Occipital lobe (tissue), 2 donors: ENCODE results near the gene PDE3A. TPM values are rescaled to one million over a fixed set of nuclear protein-coding genes. Genes with fewer than 3 reads are reported as not detected.
"Not testable (repeated sequence)": the region's sequence is repeated elsewhere in the genome, so short reads cannot be mapped to it uniquely, and the experiment has no call there.

Experiments used
- DNase-seq: peaks from one replicate; lab custom pipeline; 2025; lab: John Stamatoyannopoulos, UW
- total RNA-seq: library from RNA; depleted of rRNA; stranded (reverse); fragments of >200 nt; gene quantifications from one replicate; pipeline ENCODE4 v1.2.3, GENCODE V29; 2014

PDE3A gene
- total RNA-seq, 1 donor from 2014 or later: 7.8 TPM

DNA sequence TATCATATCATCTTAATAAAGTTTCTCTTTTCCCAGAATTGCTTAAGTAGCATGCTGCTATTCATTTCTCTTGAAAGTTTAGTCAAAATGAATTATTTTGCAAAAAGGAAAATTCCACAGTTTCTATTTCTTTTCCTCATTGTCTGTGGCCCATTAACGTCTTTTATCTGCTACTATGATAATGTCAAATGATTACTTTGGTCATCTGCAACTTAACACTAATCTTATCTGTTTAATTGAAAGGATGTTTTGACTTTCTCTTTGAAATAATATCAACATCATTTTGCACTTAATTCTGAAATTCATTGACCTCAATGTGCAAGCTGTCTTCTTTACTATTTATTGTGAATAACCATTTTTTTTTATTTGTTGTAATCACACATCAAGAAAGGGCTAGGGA is 180.3 kb downstream of the PDE3A start:
- no peak for DNase-seq

DNA sequence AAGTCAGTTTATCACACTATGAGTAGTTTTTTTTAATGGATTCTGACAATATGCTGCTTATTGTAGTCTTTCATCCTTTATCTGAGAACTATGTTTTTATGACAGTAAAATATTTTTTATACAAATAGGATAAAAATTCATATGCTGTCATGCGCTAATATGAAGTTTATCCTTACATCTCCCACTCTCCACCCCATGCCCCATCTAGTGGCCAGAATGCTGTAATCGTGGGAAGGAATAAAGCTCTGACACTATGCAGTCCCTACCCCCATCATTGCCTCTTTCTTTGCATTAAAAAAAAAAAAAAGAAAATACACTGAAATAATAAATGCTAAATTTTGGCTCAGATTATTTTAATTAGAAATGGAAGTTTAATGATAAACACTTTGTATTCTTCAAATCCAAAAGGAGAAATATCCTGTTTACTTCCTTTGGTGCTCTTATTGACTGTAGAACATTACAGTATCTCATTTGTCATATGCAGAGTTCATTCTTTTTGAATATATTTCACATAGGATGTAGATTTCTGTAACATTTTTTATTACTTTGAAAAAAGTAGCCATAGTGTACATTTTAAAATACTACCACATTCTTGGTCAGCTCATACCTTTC is 180.9 kb downstream of the PDE3A start:
- DNase-seq: no peak

DNA sequence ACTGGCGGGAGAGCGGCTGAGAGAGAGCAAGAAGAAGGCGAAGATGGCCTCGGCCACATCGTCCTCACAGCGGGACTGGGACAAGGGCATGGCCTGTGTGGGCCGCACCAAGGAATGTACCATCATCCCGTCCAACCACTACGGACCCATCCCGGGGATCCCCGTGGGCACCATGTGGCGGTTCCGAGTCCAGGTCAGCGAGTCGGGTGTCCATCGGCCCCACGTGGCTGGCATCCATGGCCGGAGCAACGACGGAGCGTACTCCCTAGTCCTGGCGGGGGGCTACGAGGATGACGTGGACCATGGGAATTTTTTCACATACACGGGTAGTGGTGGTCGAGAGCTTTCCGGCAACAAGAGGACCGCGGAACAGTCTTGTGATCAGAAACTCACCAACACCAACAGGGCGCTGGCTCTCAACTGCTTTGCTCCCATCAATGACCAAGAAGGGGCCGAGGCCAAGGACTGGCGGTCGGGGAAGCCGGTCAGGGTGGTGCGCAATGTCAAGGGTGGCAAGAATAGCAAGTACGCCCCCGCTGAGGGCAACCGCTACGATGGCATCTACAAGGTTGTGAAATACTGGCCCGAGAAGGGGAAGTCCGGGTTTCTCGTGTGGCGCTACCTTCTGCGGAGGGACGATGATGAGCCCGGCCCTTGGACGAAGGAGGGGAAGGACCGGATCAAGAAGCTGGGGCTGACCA is 183.6 kb downstream of the PDE3A start:
- not testable (repeated sequence) for DNase-seq

DNA sequence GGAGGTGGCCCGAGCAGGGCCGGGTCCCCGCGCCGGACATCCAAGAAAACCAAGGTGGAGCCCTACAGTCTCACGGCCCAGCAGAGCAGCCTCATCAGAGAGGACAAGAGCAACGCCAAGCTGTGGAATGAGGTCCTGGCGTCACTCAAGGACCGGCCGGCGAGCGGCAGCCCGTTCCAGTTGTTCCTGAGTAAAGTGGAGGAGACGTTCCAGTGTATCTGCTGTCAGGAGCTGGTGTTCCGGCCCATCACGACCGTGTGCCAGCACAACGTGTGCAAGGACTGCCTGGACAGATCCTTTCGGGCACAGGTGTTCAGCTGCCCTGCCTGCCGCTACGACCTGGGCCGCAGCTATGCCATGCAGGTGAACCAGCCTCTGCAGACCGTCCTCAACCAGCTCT is 184.2 kb downstream of the PDE3A start:
- DNase-seq: not testable (repeated sequence)

DNA sequence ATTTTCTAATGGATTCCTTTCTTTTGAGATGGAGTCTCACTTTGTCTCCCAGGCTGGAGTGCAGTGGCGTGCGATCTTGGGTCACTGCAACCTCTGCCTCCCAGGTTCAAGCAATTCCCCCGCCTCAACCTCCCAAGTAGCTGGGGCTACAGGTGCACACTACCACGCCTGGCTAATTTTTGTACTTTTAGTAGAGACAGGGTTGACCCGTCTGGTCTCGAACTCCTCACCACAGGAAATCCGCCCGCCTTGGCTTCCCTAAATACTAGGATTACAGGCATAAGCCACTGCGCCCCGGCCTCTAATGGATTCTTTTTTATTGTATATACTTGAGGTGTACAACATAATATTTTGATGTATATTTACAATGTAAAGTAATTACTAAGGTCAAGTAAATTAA is 186.7 kb downstream of the PDE3A start:
- DNase-seq: no peak

DNA sequence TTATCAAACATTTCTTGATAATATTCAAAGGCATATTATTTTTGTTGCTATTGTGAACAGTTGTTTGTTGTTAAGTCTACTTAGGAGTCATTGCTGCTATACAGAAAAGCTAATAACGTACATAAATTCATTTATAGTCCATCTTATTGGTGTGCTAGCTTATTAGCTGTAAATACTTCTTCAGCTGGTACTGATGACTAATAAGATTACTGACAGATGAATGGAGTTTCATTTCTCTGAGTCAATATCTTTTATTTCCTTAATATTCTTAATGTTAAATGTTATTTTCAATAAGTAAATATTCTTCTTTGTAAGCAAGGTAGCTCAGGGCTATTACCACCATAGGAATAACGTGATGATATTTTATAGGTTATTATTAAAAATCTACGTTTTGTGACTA is 187.4 kb downstream of the PDE3A start:
- no peak for DNase-seq

DNA sequence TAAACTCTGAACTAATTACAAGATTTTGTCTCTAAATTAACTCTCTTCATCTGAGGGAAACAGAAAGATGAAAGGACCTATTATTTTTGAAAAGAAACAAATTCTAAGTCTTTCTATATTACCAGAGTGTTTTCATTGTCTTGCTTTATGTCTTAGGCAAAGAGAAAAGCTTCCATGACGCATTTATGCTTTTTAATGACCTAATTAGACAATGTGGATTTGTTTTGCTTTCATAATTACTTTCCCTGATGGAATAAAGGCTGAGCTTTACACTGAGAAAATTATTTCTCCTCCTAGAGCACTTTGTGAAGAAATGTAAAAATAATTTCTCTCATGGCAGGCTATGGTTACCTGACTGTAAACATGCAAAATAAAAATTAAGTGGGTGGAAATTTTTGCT is 188.8 kb downstream of the PDE3A start:
- DNase-seq: no peak

DNA sequence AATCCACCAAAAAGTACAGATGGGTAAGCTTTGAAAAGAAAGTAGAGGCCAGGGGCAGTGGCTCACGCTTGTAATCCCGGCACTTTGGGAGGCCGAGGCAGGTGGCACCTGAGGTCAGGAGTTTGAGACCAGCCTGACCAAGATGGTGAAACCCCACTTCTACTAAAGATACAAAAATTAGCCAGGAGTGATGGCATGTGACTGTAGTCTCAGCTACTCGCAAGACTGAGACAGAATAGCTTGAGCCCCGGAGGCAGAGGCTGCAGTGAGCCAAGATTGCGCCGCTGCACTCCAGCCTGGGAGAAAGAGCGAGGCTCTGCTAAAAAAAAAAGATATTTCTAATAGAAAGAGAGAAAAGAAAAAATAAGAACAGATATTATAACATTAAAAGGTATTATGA is 192.6 kb downstream of the PDE3A start:
- DNase-seq: no peak

DNA sequence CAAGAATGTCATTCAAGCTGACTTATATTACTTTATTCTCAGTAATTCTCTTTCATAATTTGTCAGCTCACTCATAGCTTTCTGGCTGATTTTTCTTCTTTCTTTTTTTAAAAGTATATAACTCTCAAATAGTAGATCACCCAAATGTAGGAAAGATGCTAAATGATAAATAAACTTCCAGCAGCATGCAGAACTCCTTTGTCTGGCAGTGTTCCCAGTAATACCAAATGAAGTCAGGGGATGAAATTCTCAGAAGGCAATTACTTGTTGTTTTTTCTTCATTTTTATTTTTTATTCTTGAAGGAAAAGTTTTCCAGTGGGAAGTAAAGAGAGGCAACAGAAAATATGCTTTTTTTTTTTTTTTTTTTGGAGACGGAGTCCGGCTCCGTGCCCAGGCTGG is 193.5 kb downstream of the PDE3A start:
- DNase-seq: no peak

DNA sequence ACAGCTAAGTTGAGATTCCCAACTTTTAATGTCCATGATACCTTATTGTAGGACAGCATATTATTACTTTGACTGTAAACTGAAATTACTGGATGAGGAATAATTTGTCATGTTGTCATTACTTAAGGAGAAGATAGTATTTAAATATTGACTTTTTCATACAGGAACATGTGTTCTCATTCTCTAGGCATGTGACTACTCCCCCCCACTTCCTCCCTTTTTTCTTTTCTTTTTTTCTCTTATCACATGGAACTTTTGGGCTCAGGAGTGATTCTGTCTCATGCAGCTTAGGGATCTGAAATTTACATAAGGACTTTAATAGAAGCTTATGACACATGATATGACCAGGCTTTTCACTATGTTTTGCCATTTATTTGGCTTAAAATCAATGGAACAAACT is 199.1 kb downstream of the PDE3A start:
- no peak for DNase-seq

DNA sequence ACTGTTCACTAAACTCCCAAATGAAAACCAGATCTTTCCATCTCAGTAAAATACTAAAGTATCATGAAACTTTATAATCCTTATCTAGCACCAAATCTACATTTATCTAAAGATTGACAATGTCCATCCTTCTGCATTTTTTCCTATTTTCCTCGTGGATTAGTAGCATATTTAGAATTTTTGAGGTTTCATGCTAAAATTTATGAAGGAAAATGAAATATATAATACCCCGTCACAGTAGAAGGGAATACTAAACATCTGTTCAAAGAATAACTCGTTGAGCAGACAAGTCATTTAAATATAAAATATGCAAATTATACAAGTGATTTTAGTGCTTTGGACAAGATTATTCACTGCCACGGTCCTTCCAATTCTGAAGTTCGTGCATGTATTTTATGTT is 204.1 kb downstream of the PDE3A start:
- DNase-seq: no peak

DNA sequence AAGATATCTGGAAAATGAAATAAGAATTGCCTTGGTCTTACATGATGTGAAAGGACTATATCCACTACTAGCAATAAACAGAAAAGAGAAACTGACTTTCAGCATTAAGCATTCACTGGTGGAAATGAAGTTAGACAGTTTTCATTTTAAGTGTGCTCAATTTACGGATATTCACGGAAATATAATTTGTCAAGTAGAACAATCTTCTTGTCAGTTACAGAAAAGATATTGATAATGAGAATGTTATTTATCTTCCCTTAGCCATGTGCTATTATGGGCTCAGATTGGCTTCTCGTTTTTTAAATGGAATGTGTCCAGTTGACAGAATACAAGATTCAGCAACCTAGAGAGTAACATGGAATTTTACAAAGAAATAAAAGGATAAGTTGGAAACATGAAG is 208.2 kb downstream of the PDE3A start:
- no peak for DNase-seq

DNA sequence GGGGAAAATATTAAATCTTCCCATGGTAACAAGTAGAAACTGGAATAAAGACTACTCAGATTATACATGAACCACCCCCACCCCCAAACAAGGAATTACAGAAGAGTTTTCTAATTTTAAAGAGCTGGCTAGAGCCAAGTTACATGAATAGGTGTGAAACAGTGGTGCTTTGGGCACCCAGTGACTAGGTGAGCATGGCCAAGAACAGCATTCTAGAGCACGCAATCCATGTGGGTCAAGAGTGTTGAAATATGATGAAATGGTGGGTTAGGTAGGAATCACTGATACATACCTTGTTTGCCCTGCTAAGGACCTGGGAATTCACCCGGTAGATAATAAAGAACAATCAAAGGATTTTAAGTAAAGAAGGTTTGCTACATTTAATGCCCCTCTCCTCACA is 208.7 kb downstream of the PDE3A start:
- DNase-seq: no peak

DNA sequence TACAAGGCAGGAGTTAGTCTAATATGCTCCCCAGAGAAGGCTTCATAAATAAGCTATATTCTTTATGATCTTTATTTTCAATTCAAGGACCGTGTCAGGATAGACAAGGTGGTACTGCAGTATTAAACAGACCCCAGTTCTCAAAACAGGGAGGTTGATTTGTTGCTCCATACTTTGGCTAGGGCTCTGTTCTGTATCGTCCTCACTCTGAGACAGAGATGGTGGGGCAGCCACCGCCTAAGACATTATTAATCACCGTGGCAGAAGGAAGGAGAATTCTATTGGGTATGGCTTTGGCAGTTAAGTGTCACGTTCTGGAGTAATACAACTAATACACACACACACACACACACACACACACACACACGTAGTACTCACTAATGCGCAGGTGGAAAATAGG is 209.8 kb downstream of the PDE3A start:
- no peak for DNase-seq

DNA sequence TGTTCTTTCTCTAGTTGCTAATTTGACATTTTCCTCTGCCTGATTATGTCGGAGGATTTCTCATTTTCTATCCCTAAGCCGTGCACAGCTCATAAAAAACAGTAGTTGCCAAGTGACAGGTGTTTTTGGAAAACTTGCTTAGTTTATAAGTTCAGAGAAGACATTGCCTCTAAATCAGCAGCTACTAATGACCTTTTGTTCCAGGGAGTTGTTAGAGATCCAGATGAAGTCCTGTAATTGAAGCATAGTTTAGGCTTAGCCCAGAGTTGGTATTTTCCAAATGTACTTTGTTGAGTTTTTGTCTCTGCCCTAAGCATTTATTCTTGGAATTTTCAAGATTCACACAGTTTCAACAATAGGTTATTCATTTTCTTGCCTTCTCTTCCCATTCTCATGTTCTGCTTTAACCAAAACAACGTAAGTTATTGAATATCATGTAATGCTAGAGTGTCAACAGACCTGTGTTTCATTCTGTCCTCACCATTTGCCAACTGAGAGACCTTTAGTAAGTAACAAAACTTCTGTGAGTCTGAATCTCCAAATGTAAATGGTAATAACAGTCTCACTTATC is 216.8 kb downstream of the PDE3A start:
- no peak for DNase-seq

DNA sequence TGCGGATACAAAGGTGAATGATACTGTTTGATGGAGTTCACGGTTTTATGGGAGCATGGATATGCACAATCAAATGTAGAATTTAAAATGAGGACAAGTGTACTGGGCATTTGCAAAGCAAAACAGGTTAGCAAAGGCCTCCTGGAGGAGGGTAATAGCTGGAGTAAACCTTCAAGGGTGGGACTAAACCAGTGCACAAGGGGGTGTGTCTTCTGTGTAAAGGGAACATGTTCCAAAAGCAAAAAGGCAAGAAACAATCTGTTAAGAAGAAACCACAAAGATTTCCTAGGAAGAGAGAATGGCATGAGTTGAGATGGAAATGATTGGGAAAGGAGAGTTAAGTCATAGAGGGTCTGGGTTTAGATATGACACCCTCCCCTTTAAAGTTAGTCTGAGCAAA is 217.6 kb downstream of the PDE3A start:
- DNase-seq: no peak

DNA sequence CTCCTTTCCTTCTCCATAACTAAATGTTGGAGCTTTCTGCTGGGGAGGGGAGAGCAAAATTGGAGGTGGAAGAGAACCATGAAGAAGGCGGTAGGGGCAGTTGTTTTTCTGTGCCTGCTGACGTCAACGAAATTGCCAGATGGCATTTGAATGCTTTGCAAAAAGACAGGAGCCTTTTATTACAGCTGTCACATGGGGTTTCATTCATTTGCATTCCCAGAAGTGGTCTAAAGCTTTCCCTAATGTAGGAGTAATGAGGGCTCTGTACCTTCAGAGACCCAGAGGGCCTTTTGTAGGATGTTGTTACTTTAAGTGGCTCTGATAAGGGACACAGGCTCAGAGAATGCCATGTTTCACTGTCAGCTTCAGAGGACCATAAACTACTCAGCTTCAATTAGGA is 219.7 kb downstream of the PDE3A start:
- DNase-seq: peak; percentile 17

DNA sequence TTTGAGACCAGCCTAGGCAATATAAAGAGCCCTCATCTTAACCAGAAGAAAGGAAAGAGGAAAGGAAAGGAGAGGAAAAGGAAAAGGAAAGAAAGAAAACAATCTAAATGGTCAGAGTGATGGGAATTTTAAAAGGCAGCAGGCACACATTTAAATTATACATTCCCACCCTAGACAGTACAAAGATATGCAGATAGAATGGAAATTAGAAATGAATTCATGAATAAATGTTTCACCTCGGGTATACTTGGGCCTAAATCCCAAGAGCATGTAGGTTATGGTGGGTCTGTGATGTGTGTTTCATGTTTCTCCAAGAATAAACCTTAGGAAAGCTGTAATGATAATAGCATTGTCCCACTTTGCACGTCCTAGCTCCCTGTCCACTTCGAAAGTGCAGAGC is 222.2 kb downstream of the PDE3A start:
- DNase-seq: no peak

DNA sequence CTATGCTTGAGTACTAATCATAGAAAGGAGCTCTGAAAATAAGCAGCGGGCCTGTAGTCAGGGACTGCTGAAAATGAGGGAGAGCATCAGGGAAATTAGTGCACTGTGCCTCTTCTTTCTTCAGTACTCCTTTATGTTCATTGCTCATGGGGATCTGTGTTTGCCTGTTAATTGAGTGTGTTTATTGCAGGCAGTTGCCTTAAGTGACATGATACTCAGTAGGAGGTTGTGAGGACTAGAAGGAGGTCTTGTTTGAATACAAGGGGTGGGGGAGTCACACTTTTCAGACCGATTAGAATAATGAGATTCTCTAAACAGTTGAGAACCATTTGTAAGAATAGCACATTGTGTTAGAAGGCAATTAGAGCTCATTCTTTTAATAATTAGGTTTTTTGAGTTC is 224.2 kb downstream of the PDE3A start:
- no peak for DNase-seq

DNA sequence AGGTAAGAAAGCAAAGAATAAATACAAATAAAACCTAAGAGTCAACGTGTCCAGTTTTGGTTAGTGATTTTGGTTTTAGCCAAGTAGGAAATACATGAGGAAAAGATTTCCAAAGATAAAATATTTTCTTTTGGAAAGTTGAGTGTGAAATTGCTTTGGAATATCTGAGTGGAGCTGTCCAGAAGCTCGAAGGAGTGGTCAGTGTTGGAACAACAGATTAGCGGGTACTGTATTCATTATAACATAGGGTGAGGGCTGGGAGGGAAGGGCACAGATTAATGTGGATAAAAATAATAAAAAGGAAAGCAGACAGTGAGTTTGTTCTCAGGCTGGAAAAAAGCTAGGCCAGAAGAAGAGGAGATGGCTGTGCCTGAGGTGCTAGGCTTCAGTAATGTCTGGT is 225.3 kb downstream of the PDE3A start:
- no peak for DNase-seq

DNA sequence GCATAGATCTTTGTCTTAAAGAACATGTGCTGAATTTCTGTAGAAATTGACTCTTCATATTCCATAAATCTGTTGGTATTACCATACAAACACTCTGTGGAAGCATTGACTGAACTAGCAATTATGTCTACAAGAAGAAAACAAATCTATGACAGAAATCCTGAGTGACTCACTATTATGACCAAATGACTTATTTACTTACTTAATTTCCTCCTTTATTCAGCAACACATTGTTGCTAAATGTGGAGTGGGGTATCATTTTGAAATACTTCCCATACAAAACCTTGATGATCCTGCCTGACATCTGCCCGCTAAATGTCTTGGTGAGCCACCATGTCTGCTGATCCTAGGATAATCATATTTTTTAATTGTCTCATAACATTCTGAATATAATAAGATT is 227.7 kb downstream of the PDE3A start:
- DNase-seq: no peak

DNA sequence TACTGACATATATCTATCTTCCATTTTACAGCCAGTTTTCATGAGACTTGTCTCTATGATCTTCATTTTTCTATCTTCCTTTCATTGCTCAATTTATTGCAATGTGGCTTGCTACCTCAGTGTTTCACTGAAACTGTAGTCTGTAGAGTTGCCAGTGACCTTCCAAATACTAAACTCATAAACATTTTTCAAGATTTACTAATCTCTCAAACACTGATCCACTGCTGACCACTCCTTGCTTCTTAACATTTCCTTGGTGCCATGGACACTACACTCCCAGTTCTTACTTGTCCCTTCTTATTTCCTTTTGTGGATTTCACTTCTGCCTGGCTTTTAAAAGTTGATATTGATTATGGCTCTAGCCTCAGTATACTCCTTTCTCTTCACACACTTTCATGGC is 231.4 kb downstream of the PDE3A start:
- DNase-seq: no peak

DNA sequence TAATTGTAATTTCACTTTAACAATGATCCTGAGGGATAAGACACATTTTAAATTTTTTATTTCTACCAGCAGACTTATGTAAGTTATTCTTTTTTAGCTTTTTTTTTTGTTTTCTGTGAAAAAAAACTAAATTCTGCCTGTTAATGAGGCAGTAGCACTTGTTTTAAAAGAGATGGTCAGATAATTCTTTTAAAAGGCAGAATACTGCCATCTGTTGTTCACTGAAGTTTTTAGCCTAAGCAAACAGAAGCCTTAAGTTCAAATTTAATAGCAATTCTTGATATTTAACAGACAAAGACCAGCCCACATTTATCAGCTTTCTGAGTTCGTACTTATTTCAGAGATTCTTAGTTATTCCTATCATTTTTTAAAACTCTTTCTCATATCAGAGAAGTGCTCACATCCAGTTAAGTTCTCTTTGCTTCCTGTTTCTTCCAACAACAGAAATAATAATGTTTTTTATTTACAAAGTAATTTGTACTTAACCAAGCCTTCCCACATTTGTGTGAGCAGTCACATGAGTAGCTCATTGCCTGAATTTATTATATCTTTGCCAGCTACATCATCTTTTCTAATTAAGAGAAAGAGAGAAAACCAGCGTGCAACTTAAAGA is 233.4 kb downstream of the PDE3A start:
- DNase-seq: no peak
